ENCODE data around the gene HBA1. TPM values are rescaled to one million over a fixed set of nuclear protein-coding genes. Genes with fewer than 3 reads are reported as not detected.

Gene HBA1
- total and polyA plus RNA-seq, 9 of the 15 experiments (the other 6 are each of a cell fraction or from before 2014, with no cell fraction given): 128 to 2,388 (median 380) TPM

GRCh38 chr16:175011-175949, 1.2 kb upstream of the HBA1 start (continued):
- TF ChIP-seq RNF219 (CRISPR knock-in tag; IDR thresholded peaks at IDR 0.05) (no peak), THRA (IDR thresholded peaks at IDR 0.05) (no peak), EHMT2 (IDR thresholded peaks at IDR 0.05) (peak; percentile 48), TARDBP (IDR thresholded peaks at IDR 0.05) (no peak), TAF7 (tag; IDR thresholded peaks at IDR 0.05) (no peak), ZNF511 (CRISPR knock-in tag; IDR thresholded peaks at IDR 0.05) (no peak), FOXK2 (conservative IDR thresholded peaks at IDR 0.05 in 1 of 2, IDR thresholded peaks at IDR 0.05 in 1 of 2; ENCODE audit: low read depth in 2 of 2) (0 out of 4 replicates have a peak, but pooled peaks of 1 of the 2 experiments have one; percentile 23), SNAPC5 (CRISPR knock-in tag; IDR thresholded peaks at IDR 0.05) (no peak), TEAD4 (IDR thresholded peaks at IDR 0.05; ENCODE audit: low read length) (no peak), TEAD4 (CRISPR knock-in tag; IDR thresholded peaks at IDR 0.05; ENCODE audit: borderline replicate concordance) (no peak), ZNF436 (CRISPR knock-in tag; IDR thresholded peaks at IDR 0.05) (peak; percentile 76; the same call in 1 of the 2 replicates), DDX20 (tag; IDR thresholded peaks at IDR 0.05; ENCODE audit: low read depth) (no peak), EWSR1 (IDR thresholded peaks at IDR 0.05; ENCODE audit: borderline replicate concordance, low read depth, partially characterized antibody) (no peak), CAMTA2 (CRISPR knock-in tag; conservative IDR thresholded peaks at IDR 0.05) (no peak), CTCFL (IDR thresholded peaks at IDR 0.05; ENCODE audit: borderline replicate concordance, insufficient read depth, low read depth, low read length, poor library complexity, severe bottlenecking) (no peak), HDAC2 (IDR thresholded peaks at IDR 0.05) (0 out of 2 replicates have a peak, but pooled peaks have one; percentile 26), IRF1 (CRISPR knock-in tag; IDR thresholded peaks at IDR 0.05; ENCODE audit: borderline replicate concordance) (no peak), MIER1 (IDR thresholded peaks at IDR 0.05; ENCODE audit: low read depth) (0 out of 2 replicates have a peak, but pooled peaks have one; percentile 44), HDGF (IDR thresholded peaks at IDR 0.05) (0 out of 2 replicates have a peak, but pooled peaks have one; percentile 75)
